Adipose tissue (tissue), 3 donors: ENCODE measurements around the gene S100A10. TPM values are rescaled to one million over a fixed set of nuclear protein-coding genes. Genes with fewer than 3 reads are reported as not detected.

ENCODE experiments used
- H3K27ac ChIP-seq: one replicate; pipeline ENCODE4 v1.5.1; 2013; ENCODE audit warnings: low read depth, low read length
- WGBS, 3 donors: extraction: QIAGEN DNeasy Blood & Tissue Kit; methylation state at CpG; one replicate each; pipeline ENCODE4 v1.1.7; 2013; 5-methylcytosine and 5-hydroxymethylcytosine counted together
- polyA plus RNA-seq, 3 donors: library from polyadenylated mRNA; stranded (reverse); fragments of 200-250 nt; gene quantifications; one replicate each; pipeline ENCODE4 v1.2.3, GENCODE V29; 2013
- donor health status: healthy with polysubstance abuse.
- donor health status: Bipolar disorder and iron deficiency.
- donor health status: healthy.

Gene S100A10
- polyA plus RNA-seq, 3 donors: 77.9 to 1,006 (median 392) TPM

- WGBS, 3 donors: 48 to 96% (median 96%) methylated on average over 2 of the region's 2 CpGs
- no peak overlapping the region for H3K27ac ChIP-seq
Measured at GRCh38 chr1:151975311-151976014, 18.2 kb downstream of the S100A10 start.

GRCh38 chr1:151972542-151973248, 21.0 kb downstream of the S100A10 start:
- no peak overlapping the region for H3K27ac ChIP-seq
- 18 to 41% (median 37%) methylated on average over 7 of the region's 7 CpGs for WGBS, 3 donors

GRCh38 chr1:151970626-151971025, 23.0 kb downstream of the S100A10 start:
- WGBS, 3 donors: 56 to 87% (median 59%) methylated on average over 4 of the region's 4 CpGs
- H3K27ac ChIP-seq: no peak overlapping the region

- 64 to 82% (median 66%) methylated on average over 5 of the region's 5 CpGs for WGBS, 3 donors
- no peak overlapping the region for H3K27ac ChIP-seq
Measured at GRCh38 chr1:151970128-151970527, 23.5 kb downstream of the S100A10 start.

- H3K27ac ChIP-seq: no peak overlapping the region
- WGBS, 3 donors: 52 to 73% (median 71%) methylated on average over 3 of the region's 3 CpGs
Measured at GRCh38 chr1:151968791-151969399, 24.8 kb downstream of the S100A10 start.

- 37 to 47% (median 38%) methylated on average over 4 of the region's 4 CpGs for WGBS, 3 donors
- H3K27ac ChIP-seq: no peak overlapping the region
Measured at GRCh38 chr1:151968058-151968457, 25.6 kb downstream of the S100A10 start.

GRCh38 chr1:151967091-151967490, 26.6 kb downstream of the S100A10 start:
- WGBS, 3 donors: 38 to 67% (median 62%) methylated on average over 1 of the region's 1 CpG

GRCh38 chr1:151966061-151966460, 27.6 kb downstream of the S100A10 start:
- no peak overlapping the region for H3K27ac ChIP-seq

More at GRCh38 chr1:151967091-151967490, 26.6 kb downstream of the S100A10 start:
- no peak overlapping the region for H3K27ac ChIP-seq

- no peak overlapping the region for H3K27ac ChIP-seq
- 84 to 88% (median 84%) methylated on average over 2 of the region's 2 CpGs for whole genome bisulfite sequencing, 3 donors
Measured at GRCh38 chr1:151964510-151964909, 29.1 kb downstream of the S100A10 start.

- H3K27ac ChIP-seq: no peak overlapping the region
- 33 to 67% (median 60%) methylated on average over 2 of the region's 2 CpGs for WGBS, 3 donors
Measured at GRCh38 chr1:151963288-151963687, 30.4 kb downstream of the S100A10 start.

GRCh38 chr1:151961833-151962232, 31.8 kb downstream of the S100A10 start:
- no peak overlapping the region for H3K27ac ChIP-seq
- WGBS, 3 donors: 42 to 51% (median 48%) methylated on average over 4 of the region's 4 CpGs

- H3K27ac ChIP-seq: no peak overlapping the region
- WGBS, 3 donors: 42 to 65% (median 52%) methylated on average over 2 of the region's 2 CpGs
Measured at GRCh38 chr1:151960780-151961513, 32.7 kb downstream of the S100A10 start.

GRCh38 chr1:151958959-151959358, 34.7 kb downstream of the S100A10 start:
- H3K27ac ChIP-seq: no peak overlapping the region
- WGBS, 3 donors: 60 to 98% (median 61%) methylated on average over 2 of the region's 2 CpGs

GRCh38 chr1:151956957-151957497, 36.6 kb downstream of the S100A10 start:
- H3K27ac ChIP-seq: no peak overlapping the region
- WGBS, 3 donors: 76 to 93% (median 88%) methylated on average over 3 of the region's 3 CpGs

- WGBS, 3 donors: 46 to 94% (median 88%) methylated on average over 7 of the region's 7 CpGs
- H3K27ac ChIP-seq: no peak overlapping the region
Measured at GRCh38 chr1:151953409-151954094, 40.1 kb downstream of the S100A10 start.

GRCh38 chr1:151952811-151953210, 40.8 kb downstream of the S100A10 start:
- H3K27ac ChIP-seq: no peak overlapping the region
- WGBS, 3 donors: 52 to 90% (median 75%) methylated on average over 1 of the region's 1 CpG

GRCh38 chr1:151949371-151950193, 44.1 kb downstream of the S100A10 start:
- 84 to 95% (median 95%) methylated on average over 18 of the region's 18 CpGs for WGBS, 3 donors
- no peak overlapping the region for H3K27ac ChIP-seq
